Neural progenitor cell (in vitro differentiated cells): ENCODE measurements around the gene COL4A2. TPM values are rescaled to one million over a fixed set of nuclear protein-coding genes. Genes with fewer than 3 reads are reported as not detected.

Source experiments
- DNase-seq: peaks from one replicate; pipeline ENCODE4 v3.0.0-alpha.2; 2016; ENCODE audit warnings: low spot score
- H2AFZ ChIP-seq: fragments of 200-600 bp; sonication (generic); replicated peaks from 2 replicates; pipeline ENCODE4 v1.6.1; 2016; ENCODE audit warnings: antibody characterized with exemption
- H3F3A ChIP-seq: fragments of 200-600 bp; sonication (generic); 2 replicates; pipeline ENCODE4 v1.6.1; 2016; ENCODE audit warnings: antibody characterized with exemption, low read depth
- H3K27ac ChIP-seq: fragments of 200-600 bp; sonication (generic); 2 replicates; pipeline ENCODE4 v1.5.1; 2016; ENCODE audit warnings: mild to moderate bottlenecking
- H3K27me3 ChIP-seq: fragments of 200-600 bp; sonication (generic); 2 replicates; pipeline ENCODE4 v1.6.1; 2016; ENCODE audit warnings: mild to moderate bottlenecking, moderate library complexity
- H3K36me3 ChIP-seq: fragments of 200-600 bp; sonication (generic); 2 replicates; pipeline ENCODE4 v1.5.1; 2016
- H3K4me1 ChIP-seq: fragments of 200-600 bp; sonication (generic); 2 replicates; pipeline ENCODE4 v1.6.1; 2016; ENCODE audit warnings: mixed run types
- H3K4me2 ChIP-seq: fragments of 200-600 bp; sonication (generic); 2 replicates; pipeline ENCODE4 v1.6.1; 2016
- H3K4me3 ChIP-seq: fragments of 200-600 bp; sonication (generic); 2 replicates; pipeline ENCODE4 v1.5.1; 2016
- H3K79me2 ChIP-seq: fragments of 200-600 bp; sonication (generic); 2 replicates; pipeline ENCODE4 v1.6.1; 2016; ENCODE audit warnings: low read depth
- H3K9ac ChIP-seq: fragments of 200-600 bp; sonication (generic); 2 replicates; pipeline ENCODE4 v1.6.1; 2016
- H3K9me3 ChIP-seq: fragments of 200-600 bp; sonication (generic); 2 replicates; pipeline ENCODE4 v1.5.1; 2016; ENCODE audit warnings: low read depth
- H4K20me1 ChIP-seq: fragments of 200-600 bp; sonication (generic); 2 replicates; pipeline ENCODE4 v1.6.1; 2016; ENCODE audit warnings: low read depth
- H3K27ac Mint-ChIP-seq: 3 replicates; pipeline ENCODE4 v1.8.0; 2021; ENCODE audit warnings: mixed read lengths
- H3K27me3 Mint-ChIP-seq: 2 replicates; pipeline ENCODE4 v1.8.0; 2022; ENCODE audit warnings: low read depth, mild to moderate bottlenecking, inconsistent platforms, moderate library complexity, mixed read lengths; ENCODE audit not compliant: insufficient read depth
- H3K36me3 Mint-ChIP-seq: 3 replicates; pipeline ENCODE4 v1.8.0; 2021; ENCODE audit warnings: mixed read lengths
- H3K4me1 Mint-ChIP-seq: 3 replicates; pipeline ENCODE4 v1.8.0; 2021; ENCODE audit warnings: mixed read lengths
- H3K4me3 Mint-ChIP-seq: 3 replicates; pipeline ENCODE4 v1.8.0; 2021; ENCODE audit warnings: mild to moderate bottlenecking, moderate library complexity, mixed read lengths
- H3K9me3 Mint-ChIP-seq: 3 replicates; pipeline ENCODE4 v1.8.0; 2020; ENCODE audit warnings: mixed read lengths
- EZH2 ChIP-seq: fragments of 200-600 bp; sonication (generic); IDR thresholded peaks from 2 replicates; pipeline ENCODE4 v1.6.1; 2017; ENCODE audit warnings: antibody characterized with exemption, mild to moderate bottlenecking, moderate library complexity
- EZH2phosphoT487 ChIP-seq: fragments of 200-600 bp; sonication (generic); IDR thresholded peaks from 2 replicates; pipeline ENCODE4 v1.6.1; 2017; ENCODE audit warnings: antibody characterized with exemption
- total RNA-seq: library from RNA; depleted of rRNA; stranded (reverse); fragments of >200 nt; gene quantifications from 2 replicates; pipeline ENCODE4 v1.2.3, GENCODE V29; 2015; ENCODE audit warnings: low replicate concordance
- TF ChIP-seq, protein P1 (sequence below): fragments of 200-600 bp; sonication (generic); IDR thresholded peaks from 2 replicates; pipeline ENCODE4 v1.5.1; 2017; ENCODE audit warnings: antibody characterized with exemption, mild to moderate bottlenecking

The COL4A2 gene
- total RNA-seq, 1 donor from 2014 or later = 73.6 TPM

DNA sequence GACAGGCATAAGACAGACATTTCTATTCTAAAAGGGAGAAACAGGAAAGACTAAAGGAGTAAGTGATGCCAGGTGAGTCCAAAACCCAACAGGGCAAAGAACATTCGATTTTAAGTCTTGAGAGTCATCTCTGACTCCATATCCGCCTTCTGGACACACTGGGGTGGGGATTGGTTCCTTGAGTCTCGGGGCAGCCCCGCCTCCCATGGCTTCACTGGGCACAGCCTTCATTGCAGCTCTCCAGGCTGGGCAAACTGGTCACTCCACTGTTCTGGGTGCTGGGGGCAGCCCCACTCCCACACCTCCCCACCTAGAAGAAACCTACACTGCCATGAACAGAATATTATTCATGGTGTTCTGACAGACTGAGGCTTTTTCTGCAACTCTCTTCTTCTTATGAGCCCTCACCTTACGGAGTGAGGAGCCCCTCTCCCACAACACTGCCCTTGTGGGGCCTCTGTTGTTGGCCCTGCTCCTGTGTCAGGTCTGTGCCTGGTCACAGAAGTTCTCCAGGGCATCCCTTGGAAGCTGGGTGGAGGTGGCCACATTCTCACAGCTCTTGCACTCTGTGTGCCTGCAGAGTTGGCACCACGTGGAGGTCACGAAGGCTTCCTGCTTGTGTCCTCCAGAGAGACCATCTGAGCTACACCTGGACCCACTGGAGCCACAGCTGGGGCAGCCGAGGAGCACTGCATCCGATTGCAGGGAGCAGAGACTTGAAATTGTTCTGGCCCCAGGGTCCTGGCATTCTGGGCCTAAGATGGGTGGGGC, 95.4 kb downstream of the COL4A2 start:
- H3K27ac Mint-ChIP-seq = no peak overlapping the region
- H3K36me3 ChIP-seq = no peaks in the 10 kb centered on the region
- H2AFZ ChIP-seq = no peak overlapping the region
- H4K20me1 ChIP-seq = no peaks in the 10 kb centered on the region
- no peaks in the 10 kb centered on the region for H3K4me1 ChIP-seq
- no peak for DNase-seq
- H3K36me3 Mint-ChIP-seq = peaks cover 13% of the 10 kb centered on the region
- H3F3A ChIP-seq = no peaks in the 10 kb centered on the region
- H3K79me2 ChIP-seq = no peaks in the 10 kb centered on the region
- H3K27me3 Mint-ChIP-seq = peaks cover 4% of the 10 kb centered on the region
- no peak overlapping the region for H3K27ac ChIP-seq
- H3K4me2 ChIP-seq = no peak overlapping the region
- peaks cover 15% of the 10 kb centered on the region for H3K4me1 Mint-ChIP-seq
- H3K27me3 ChIP-seq = no peaks in the 10 kb centered on the region
- H3K9me3 Mint-ChIP-seq = no peaks in the 10 kb centered on the region
- H3K9ac ChIP-seq = no peak overlapping the region
- TF ChIP-seq, protein P1, sequence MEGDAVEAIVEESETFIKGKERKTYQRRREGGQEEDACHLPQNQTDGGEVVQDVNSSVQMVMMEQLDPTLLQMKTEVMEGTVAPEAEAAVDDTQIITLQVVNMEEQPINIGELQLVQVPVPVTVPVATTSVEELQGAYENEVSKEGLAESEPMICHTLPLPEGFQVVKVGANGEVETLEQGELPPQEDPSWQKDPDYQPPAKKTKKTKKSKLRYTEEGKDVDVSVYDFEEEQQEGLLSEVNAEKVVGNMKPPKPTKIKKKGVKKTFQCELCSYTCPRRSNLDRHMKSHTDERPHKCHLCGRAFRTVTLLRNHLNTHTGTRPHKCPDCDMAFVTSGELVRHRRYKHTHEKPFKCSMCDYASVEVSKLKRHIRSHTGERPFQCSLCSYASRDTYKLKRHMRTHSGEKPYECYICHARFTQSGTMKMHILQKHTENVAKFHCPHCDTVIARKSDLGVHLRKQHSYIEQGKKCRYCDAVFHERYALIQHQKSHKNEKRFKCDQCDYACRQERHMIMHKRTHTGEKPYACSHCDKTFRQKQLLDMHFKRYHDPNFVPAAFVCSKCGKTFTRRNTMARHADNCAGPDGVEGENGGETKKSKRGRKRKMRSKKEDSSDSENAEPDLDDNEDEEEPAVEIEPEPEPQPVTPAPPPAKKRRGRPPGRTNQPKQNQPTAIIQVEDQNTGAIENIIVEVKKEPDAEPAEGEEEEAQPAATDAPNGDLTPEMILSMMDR = no peak
- TF ChIP-seq EZH2 (no peak), EZH2phosphoT487 (no peak)
- H3K4me3 ChIP-seq = no peak overlapping the region
- H3K4me3 Mint-ChIP-seq = no peak overlapping the region
- no peaks in the 10 kb centered on the region for H3K9me3 ChIP-seq

- Mint-ChIP-seq H3K9me3 (no peaks in the 10 kb centered on the region), H3K27me3 (peaks cover 4% of the 10 kb centered on the region), H3K27ac (no peak overlapping the region), H3K4me1 (peaks cover 15% of the 10 kb centered on the region), H3K4me3 (no peak overlapping the region), H3K36me3 (peaks cover 15% of the 10 kb centered on the region)
- Histone ChIP-seq H3F3A (no peaks in the 10 kb centered on the region), H3K9me3 (no peaks in the 10 kb centered on the region), H3K27me3 (no peaks in the 10 kb centered on the region), H2AFZ (no peak overlapping the region), H3K9ac (no peak overlapping the region), H3K79me2 (no peaks in the 10 kb centered on the region), H3K4me2 (no peak overlapping the region), H3K27ac (no peak overlapping the region), H4K20me1 (no peaks in the 10 kb centered on the region), H3K4me1 (no peaks in the 10 kb centered on the region), H3K4me3 (no peak overlapping the region), H3K36me3 (no peaks in the 10 kb centered on the region)
- DNase-seq = no peak
- TF ChIP-seq, protein P1 = no peak
- TF ChIP-seq EZH2 = no peak
- TF ChIP-seq EZH2phosphoT487 = no peak
Measured at GRCh38 chr13:110403315-110403714, 96.2 kb downstream of the COL4A2 start.

DNA sequence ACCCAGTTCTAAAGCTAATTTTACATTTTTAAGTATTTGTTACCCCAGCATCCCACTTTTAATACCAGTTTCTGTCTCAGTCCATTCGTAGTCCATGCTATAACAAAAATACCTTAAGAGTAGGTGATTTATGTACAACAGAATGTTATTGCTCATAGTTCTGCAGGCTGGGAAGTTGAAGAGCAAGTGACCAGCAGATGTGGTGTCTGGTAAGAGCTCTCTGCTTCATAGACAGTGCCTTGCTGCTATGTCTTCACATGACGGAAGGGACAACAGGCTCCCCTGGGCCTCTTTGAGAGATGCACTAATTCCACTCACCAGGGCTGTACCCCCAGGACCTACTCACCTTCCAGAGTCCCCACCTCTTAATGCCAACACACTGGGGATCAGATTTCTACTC, 96.6 kb downstream of the COL4A2 start:
- TF ChIP-seq EZH2phosphoT487 (no peak), EZH2 (no peak)
- TF ChIP-seq, protein P1 = no peak
- Histone ChIP-seq H3K9me3 (no peaks in the 10 kb centered on the region), H3K4me1 (no peaks in the 10 kb centered on the region), H3F3A (no peaks in the 10 kb centered on the region), H2AFZ (no peak overlapping the region), H3K4me2 (no peak overlapping the region), H3K27me3 (no peaks in the 10 kb centered on the region), H3K4me3 (no peak overlapping the region), H3K79me2 (no peaks in the 10 kb centered on the region), H4K20me1 (no peaks in the 10 kb centered on the region), H3K36me3 (no peaks in the 10 kb centered on the region), H3K27ac (no peak overlapping the region), H3K9ac (no peak overlapping the region)
- H3K9me3 Mint-ChIP-seq = no peaks in the 10 kb centered on the region
- no peak overlapping the region for H3K27ac Mint-ChIP-seq
- H3K4me3 Mint-ChIP-seq = no peak overlapping the region
- H3K36me3 Mint-ChIP-seq = peaks cover 19% of the 10 kb centered on the region
- DNase-seq = no peak
- peaks cover 4% of the 10 kb centered on the region for H3K27me3 Mint-ChIP-seq
- H3K4me1 Mint-ChIP-seq = peaks cover 15% of the 10 kb centered on the region
